Ureter (tissue), 1 donor: Measurements from ENCODE around the gene CAPN5. TPM values are rescaled to one million over a fixed set of nuclear protein-coding genes. Genes with fewer than 3 reads are reported as not detected.

Source experiments
- DNase-seq: peaks from one replicate; pipeline ENCODE4 v3.0.0-alpha.2; 2020; ENCODE audit warnings: low spot score
- total RNA-seq: library from RNA; stranded (reverse); gene quantifications from one replicate; pipeline ENCODE4 v1.2.4, GENCODE V29; 2023
- donor health status: DM: yes; HTN: yes; CAD: no.

CAPN5 gene
- total RNA-seq, 1 donor from 2014 or later, result 143 TPM

DNA sequence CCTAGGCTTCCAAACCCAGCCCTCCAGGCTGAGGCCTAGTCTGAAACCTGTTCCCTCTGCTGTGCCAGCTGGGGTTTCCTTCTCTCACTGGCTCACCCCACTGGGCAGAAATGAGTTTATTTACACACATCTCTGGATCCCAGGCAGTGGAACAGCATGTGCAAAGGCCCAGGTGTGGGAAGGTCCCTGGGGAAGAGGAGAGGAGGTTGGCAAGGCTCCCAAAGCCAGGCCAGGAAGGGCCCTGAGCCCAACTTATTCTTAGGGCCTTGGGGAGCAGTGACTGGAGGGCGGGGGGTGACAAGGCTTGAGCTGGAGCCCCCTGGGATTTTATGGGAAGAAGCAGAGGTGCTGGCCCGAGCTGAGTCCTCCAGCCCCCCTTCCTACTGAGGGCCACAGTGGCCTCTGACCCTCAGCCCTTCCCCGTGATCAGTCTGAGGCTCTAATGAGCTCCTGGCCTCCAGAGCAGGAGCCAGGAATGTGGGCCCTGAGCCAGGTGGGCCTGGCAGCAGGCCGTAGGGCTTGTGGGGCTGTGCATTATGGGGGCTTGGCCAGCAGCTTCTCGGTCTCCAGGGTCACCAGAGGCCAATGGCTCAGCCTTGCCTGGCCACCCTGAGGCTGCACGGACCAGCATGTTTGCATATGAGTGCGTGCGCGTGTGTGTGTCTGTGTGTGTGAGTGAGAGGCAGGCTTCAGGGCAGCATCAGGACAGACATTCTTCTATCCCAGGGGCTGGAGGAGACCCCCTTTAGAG is 64.2 kb downstream of the CAPN5 start:
- no peak for DNase-seq

DNA sequence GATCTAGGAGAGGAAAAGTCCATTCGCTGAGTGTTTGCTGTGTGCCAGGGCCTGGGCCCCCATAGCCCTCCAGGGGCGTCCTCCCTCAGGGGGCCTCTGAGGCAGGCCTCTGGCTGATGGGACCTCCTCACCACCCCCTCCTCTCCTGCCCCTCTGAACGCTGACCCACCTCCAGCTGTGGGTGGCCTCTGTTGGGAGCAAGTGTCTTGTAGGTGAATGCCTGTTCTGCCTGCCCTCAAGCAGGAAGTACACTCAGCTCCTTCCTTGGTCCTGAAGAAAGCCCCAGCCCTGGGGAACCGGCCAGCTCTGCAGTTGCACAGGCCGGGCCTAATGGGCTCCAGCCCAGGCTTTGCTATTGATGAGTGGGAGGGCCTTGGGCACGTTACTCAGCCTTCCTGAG is 64.8 kb downstream of the CAPN5 start:
- no peak for DNase-seq

DNA sequence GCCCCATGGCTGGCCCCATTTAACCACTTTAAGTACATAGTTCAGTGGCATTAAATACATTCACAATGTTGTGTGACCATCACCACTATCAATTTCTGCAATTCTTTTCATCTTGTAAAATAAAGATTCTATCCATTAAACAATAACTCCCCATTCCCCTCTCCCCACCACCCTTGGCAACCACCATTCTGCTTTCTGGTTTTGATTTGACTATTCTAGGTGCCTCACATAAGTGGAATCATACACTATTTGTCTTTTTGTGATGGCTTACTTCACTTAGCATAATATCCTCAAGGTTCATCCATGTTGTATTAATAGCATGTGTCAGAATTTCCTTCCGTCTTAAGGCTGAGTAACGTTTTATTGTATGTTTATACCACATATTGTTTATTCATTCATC is 68.3 kb downstream of the CAPN5 start:
- DNase-seq, result no peak

DNA sequence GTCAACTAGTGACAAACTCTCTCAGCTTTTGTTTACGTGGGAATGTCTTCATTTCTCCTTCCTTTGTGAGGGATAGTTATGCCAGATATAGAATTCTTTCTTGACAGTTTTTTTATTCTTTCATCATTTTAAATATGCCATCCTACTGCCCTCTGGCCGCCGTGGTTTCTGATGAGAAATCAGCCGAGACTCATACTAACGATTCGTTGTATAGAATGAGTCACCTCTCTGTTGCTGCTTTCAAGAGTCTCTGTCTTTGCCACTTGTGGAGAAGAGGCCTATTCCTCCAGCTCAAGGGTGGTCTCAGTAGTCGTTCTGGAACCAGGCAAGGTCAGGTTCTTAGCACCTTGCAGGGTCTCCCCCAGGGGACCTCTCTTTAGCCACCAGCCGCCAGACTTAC is 69.3 kb downstream of the CAPN5 start:
- no peak for DNase-seq

DNA sequence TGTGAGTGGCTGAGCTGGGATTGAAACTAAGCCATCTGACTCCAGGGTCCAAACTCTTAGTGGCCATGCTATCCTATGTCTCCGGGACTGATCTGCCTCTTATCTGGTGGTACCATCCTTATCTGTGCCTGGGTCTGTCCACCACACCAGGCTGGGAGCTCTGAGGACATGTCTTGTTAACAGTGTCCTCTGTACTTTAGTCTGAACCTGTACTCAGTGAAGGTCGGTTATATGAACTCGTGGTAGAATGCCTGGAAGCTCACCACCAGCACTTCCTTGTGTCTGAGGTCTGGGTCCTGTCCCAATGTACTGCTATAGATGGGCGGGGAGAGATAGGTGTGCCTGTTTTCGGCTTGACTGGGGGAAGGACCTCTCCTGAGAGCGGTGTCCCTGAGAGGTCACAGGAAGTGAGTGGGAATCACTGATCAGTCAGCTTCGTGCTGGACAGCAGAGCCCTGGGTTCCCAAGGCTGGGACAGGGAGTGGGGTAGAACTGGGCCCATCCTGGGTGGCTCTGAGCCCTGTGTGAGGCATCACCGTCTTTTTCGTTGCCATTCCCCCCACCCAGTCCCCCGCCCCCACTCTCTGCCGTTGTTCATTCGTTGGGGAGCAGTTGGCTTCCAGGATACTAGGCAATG is 70.1 kb downstream of the CAPN5 start:
- DNase-seq, result no peak

DNA sequence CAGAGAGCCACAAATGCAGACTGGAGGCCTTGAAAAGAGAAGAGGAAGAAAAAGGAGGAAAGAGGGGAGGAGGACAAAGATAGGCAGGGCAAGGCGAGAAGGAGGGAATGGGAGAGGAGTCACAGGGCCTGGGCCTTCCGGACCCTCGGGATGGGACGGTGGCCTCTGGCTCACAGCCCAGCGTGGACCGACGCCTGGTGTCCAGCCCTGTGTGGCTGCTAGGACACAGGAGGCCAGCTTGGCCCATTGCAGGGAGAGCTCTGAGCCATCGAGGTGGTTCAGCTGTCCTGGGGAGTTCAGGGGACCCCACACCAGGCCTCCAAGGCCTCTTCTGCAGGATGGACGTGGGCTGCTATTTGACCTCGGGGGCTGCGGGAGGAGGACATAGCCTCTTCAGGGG is 70.7 kb downstream of the CAPN5 start:
- DNase-seq, result no peak

DNA sequence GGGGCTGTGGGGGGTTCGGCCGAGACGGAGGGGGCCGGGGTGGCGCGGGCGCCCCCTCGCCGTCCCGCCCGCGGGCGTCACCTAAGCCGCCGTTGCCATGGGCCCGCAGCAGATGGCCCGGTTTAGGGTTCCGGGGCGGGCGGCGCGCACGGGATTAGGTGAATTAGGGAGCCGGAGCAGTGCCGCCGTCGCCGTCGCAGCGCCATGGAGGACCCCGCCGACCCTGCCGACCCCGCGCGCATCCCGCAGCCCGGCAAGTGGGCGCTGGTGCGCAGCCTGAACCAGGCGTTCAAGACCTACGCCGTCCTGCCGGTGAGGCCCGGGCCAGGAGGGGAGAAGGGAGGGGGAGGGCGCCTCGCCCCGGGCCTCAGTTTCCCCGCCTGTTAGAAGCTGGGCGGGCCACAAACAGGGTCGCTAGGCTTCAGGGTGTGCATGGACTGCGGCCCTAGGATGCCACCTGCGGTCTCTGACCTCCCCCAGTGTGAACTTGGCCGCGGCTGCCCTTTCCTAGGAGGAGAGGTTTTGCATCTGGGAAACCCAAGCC is 71.4 kb downstream of the CAPN5 start:
- DNase-seq, result no peak

DNA sequence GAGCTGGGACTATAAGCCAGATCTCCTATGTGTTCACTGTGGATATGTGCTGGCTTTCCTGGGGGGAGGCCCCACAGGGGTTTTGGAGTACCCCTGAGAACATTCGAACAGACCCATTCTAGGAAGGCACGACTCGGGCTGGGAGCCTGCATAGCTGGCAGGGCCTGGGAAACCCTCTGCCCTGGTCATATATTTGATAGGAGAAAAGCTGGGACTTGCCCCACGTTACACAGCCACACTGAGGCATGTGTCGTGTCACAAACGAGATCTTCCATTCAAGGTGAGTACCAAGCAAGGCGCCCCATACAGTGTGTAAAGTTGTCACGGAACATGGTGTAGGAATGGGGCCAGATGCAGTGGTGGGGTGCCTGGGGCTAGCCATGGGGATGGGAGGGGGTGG is 72.4 kb downstream of the CAPN5 start:
- no peak for DNase-seq

DNA sequence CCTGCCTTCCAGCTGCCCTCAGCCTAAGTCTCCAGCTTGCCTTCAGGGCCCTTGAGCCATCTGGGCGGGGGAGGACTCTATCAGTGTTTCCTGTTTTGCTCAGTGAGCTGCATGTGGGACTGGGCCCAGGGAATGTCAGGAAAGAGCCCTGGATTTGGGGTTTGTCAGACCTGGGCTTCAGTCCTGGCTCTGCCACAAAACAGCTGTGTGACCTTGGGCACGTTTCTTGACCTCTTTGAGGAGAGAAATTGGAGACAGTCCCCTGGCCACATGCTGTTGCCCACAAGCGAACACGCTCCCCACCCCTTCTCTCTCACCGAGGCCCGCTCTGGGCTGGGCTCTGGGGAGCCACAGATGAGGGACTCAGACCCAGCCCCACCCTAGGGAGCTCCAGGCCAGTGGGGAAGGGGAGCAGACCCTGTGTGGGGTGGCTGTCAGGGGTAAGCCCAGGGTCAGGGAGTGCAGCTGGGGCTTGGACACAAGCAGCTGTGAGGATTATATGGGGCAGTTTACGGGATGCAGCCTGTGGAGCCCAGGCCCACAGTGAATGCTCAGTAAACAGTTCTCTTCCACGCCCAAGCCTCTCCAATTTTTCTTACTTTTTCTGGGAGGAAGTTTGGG is 73.6 kb downstream of the CAPN5 start:
- DNase-seq, result no peak

DNA sequence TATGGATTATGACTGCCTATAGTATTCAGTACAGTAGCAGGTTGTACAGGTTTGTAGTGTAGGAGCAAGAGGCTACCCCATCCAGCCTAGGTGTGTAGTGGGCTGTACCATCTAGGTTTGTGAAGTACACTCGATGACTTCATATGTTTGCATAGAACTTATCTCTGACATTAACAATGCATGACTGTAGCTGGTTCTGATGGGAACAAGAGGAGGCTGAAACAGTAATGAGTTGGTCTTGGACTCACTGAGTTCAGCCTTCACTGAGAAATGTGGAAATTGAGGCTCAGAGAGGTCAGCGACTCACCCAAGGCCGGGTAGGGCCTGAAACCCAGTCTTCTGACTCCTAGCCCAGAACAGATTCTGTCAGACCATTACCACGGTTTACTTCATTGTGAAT is 74.3 kb downstream of the CAPN5 start:
- no peak for DNase-seq

DNA sequence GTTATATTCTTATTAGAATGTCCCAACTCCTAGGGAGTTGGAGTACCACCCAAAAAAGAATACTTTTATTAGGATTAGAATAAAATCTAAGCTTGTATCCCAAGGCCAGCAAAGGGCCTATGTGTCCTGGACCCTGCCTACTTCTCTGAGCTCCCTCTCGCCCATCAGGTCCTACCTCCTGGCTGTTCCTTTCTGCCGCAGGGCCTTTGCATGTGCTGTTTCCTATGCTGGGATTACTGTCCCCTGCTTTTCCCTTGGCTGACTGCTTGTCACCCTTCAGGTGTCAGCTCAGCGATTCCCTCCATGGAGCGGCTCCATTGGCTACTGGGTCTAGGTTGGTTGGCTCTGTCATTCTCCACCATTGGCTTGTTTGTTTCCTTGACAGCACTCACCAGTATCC is 74.7 kb downstream of the CAPN5 start:
- no peak for DNase-seq

DNA sequence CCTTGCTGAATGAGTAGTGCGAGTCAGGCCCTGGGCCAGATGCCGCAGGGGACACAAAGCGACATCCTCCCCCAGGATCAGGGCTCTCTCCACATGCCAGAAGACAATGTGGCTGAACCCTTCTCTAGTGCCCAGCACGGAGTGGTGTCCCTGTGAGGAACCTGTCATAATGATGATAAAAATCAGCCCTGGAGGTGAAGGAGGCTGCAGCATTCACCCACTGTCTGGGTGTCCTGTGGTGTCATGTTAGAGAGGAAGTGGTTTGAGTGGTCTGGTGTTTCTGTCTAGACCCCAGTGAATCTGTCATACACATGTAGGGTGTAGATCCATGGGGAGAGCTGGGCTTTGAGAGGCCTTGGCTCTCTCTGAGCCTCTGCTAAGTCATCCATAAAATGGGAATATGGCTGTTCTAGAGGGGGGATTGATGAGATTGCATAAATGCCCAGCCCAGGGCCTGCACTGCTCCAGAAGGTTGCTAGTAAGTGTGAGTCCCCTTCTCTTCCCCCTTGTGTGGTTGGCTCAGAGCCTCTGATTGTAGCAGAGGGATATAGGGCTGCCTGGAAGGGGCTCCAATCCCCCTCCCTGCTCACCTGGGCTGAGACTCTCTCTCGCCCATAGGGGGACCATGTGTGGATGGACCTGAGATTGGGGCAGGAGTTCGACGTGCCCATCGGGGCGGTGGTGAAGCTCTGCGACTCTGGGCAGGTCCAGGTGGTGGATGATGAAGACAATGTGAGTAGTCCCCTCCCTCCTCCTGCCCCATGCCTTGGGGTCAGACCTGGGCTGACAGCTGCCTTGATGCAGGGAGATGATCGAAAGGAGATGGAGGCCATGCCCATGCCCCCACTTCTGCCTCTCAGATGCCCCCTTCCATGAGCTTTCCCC is 75.6 kb downstream of the CAPN5 start:
- DNase-seq, result no peak

DNA sequence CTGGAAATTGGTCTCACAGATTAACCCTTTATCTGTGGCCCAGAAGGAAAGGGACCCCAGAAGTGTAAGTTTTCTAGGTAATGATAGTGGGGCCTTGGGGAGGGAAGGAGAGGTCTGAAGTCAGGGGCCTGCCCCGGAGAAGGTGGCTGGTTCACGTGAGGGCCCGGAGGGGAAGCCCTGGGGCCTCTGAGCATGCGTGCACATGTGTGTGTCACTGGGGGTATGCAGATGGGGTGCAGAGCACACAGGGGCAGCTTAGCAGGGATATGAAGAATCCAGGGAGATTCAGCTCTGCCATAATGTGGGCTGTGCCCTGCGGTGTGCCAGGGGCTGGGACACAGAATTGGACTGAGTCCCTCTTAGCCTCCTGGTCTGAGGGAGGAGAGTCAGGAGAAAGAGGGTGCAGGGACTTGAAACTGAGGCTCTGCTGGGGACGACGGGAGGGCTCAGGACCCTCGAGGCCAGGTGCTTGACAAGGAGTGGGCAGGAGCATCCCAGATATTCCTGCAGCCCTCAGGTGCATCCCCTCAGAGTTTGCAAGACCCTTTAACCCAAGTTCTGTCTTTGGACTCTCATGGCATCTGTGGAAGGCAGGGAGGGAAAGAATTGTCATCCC is 76.7 kb downstream of the CAPN5 start:
- no peak for DNase-seq

DNA sequence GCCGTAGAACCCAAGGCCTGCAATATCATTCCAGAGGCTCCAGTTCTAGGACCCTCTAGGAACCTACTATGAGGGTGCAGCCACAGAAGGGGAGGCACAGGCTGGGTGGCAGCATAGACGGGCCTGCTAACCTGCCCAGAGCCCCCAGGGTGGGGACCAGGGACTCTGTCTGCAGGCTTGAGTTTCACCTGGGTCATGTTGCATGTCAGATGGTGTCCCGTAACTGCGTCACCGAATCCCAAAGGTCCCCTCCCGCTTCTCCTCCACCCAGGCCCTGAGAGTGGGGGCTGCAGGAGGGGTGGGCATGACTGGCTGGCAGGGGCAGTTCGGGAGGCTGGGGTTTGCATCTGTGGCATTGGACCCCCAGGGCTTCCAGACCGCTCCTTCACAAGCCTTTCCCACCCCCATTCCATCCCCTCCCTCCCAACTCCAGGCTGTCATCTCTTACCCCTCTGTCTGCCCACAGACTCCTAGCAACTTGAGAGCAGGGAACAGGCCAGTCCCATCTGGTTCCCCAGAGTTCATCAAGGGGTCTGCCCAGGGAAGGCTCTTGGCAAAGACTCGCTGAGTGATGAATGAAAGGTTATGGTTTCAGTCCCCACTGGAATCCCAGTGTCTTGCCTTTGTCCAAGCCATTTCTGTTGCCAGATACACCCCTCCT is 77.6 kb downstream of the CAPN5 start:
- DNase-seq, result no peak

DNA sequence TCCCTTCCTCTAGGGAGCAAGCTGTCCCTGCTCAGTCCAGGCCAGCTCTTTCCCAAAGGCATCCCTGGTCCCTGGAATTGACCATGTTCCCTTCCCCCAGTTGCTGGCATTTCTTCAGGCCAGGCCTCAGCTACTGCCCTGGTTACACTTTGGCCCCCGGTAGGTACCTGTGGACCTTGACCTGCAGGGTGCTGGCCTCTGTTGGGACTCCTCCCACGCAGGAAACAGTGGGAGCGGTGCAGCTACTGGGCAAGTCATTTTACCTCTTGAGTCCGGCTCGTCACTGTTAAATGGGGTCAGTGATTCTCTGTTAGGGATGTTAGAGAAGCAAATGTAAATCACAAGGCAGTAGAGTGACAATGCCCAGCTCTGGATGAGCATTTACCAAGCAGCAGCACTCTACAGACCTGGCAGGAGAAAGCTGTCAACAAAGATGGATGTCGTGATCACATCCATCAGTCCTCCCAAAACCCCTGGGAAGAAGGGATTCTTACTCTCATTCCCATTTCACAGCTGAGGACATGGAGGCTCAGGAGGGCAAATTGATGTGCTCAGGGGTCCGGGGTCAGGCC is 78.2 kb downstream of the CAPN5 start:
- no peak for DNase-seq

DNA sequence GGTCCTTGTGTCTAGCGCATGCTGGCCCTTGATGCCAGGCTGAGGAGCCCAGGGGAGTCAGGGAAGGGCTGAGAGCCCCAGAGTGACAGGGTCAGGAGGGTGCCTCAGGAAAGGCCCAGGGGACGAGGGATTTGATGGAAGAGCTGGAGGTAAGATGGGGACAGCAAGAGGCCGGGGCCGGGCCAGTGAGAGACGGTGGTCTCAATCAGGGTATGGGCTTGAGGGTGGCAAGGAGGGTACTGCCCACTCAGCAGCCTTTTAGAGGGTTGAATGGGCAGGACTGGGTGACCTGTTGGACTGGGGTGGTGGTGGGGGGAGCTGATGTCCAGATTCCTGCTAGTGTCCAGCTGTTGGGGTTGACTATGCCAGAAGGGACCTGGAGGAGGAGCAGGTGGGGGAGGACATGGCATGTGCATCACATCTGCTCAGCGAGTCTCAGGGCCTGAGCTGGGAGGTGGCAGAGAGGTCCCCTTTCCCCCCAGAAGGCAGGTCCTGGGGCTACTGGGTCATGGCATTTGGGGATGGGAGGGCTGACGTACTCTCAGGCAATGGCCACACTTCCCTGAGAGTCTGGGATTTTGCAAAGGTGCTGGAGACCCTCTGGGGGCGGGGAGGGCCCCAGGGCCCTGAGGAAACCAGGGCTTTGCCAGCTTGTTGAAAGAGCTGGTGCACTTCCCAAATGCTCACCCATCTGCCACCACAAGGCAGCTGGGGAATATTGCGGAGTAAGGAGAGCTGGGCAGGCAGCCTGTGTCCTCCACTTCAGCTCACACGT is 79.7 kb downstream of the CAPN5 start:
- DNase-seq, result no peak

DNA sequence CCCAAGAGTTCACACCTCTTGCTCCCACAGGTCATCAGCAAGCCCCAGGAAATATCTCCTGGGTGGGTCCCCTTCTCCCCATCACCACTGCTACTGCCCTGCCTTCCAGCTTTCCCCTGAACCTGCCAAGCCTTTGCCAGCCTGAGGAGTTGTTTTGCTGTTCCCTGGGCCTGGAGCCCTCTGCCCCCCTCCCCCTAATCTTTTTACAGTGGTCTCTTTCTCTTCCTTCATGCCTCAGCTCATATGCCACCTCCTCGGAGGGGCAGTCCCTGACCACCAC is 80.2 kb downstream of the CAPN5 start:
- no peak for DNase-seq

DNA sequence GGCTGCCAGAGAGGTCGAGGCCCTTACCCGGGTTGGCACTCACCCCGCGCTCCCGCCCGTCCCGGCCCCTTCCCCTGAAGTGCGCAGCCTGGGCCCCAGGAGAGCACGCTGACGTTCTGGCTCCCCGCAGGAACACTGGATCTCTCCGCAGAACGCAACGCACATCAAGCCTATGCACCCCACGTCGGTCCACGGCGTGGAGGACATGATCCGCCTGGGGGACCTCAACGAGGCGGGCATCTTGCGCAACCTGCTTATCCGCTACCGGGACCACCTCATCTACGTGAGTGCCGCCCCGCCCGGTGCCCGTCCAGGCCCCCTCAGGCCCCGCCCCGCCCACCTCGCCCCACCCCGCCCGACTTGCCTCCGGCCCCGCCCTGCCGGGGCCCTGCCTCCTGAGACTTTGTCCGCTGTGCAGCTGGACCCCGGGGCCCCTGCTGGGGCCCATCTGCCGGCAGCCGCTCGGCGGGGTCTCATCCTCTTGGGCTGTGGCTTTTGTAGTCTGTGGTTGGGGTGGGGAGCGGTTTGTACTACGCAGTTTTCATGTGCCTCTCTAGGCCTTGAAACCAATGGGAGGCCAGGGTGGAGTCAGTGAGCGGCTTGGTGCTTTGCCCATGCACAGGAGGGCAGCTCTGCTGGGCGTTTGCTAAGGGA is 81.0 kb downstream of the CAPN5 start:
- no peak for DNase-seq

DNA sequence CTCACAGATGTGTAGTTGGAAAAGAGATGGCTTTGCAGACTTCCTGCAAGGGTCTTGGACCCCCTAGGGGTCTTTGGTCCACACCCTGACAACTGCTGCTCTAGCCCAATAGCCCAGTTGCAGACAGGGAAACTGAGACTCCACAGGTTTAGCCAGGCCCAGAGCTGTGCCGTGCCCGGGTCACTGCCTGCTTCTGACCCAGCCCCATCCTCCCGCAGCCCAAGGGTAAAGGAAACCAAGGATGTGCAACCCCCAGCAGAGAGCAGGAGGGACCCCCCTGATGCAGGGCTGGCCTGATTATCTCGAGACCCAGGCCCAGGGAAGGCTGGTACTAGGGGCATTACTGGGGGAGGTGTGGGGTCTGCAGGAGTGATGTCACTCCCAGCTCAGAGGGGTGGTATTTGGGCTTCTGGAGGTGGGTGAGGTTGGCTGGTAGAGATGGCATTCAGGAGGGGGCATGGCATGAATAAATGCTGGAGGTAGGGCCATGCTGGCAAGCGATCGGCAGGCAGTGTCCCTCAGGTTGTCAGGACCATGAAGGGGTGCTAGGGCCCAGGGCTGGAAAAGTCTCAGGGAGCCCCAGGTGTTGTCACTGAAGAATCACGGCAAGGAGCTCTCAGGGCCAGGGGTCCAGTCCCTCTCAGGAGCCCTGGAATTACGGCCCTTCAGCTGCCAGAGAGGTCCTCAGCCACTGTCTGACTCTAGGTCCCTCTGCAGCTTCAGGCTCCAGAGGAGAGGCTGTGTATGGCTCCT is 82.4 kb downstream of the CAPN5 start:
- no peak for DNase-seq
